Effector memory CD4-positive, alpha-beta T cell (primary cell): ENCODE data around the gene TYMP.

Source experiments
- DNase-seq, 3 donors: peaks; one replicate each; pipeline ENCODE4 v3.0.0-alpha.2; 2020
- H3K27ac ChIP-seq: 2 replicates; pipeline ENCODE4 v1.7.0; 2013; ENCODE audit warnings: mild to moderate bottlenecking, low read length, moderate library complexity; ENCODE audit not compliant: insufficient read depth, poor library complexity, severe bottlenecking
- H3K27me3 ChIP-seq: replicated peaks from 2 replicates; pipeline ENCODE4 v1.7.0; 2013; ENCODE audit warnings: mild to moderate bottlenecking, low read length; ENCODE audit not compliant: insufficient read depth, control insufficient read depth, poor library complexity, severe bottlenecking
- H3K36me3 ChIP-seq: 2 replicates; pipeline ENCODE4 v1.7.0; 2013; ENCODE audit warnings: mild to moderate bottlenecking, low read length, moderate library complexity; ENCODE audit not compliant: control insufficient read depth, insufficient read depth
- H3K4me1 ChIP-seq: 2 replicates; pipeline ENCODE4 v1.7.0; 2013; ENCODE audit warnings: low read length, mild to moderate bottlenecking; ENCODE audit not compliant: control insufficient read depth, insufficient read depth, poor library complexity, severe bottlenecking
- H3K4me3 ChIP-seq: 2 replicates; pipeline ENCODE4 v1.7.0; 2013; ENCODE audit warnings: low read length, low read depth, mild to moderate bottlenecking; ENCODE audit not compliant: insufficient read depth, poor library complexity, severe bottlenecking
- H3K9me3 ChIP-seq: 2 replicates; pipeline ENCODE4 v1.7.0; 2013; ENCODE audit warnings: mild to moderate bottlenecking, low read length, moderate library complexity; ENCODE audit not compliant: control insufficient read depth

TYMP gene

DNA sequence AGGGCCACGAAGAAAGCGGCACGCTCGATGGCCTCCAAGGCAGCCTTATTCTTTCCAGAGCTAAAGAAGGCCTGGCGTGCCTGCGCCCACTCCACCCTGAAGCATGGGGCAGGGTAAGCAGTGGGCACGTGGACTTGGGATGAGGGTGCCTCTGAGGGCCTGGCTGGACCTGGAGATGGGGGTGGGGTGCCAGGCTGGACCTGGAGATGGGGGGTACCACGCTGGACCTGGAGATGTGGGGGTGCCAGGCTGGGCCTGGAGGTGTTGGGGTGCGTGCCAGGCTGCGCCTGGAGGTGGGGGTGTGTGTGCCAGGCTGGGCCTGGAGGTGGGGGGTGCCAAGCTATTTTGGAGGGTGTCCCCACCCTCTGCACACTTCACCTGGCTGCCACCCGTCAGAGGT lies 43.2 kb upstream of the TYMP start:
- Histone ChIP-seq H3K27me3 (no peaks in the 10 kb centered on the region), H3K4me1 (peaks cover 4% of the 10 kb centered on the region), H3K27ac (no peak overlapping the region), H3K4me3 (no peak overlapping the region), H3K9me3 (no peaks in the 10 kb centered on the region), H3K36me3 (peaks cover 28% of the 10 kb centered on the region)
- no peak for DNase-seq

GRCh38 chr22:50571264-50572175 lies 41.7 kb upstream of the TYMP start:
- no peak overlapping the region for H3K27ac ChIP-seq
- no peaks in the 10 kb centered on the region for H3K27me3 ChIP-seq
- H3K9me3 ChIP-seq = no peaks in the 10 kb centered on the region
- no peak for DNase-seq
- peaks cover 28% of the 10 kb centered on the region for H3K36me3 ChIP-seq
- H3K4me1 ChIP-seq = no peaks in the 10 kb centered on the region
- no peak overlapping the region for H3K4me3 ChIP-seq

- H3K27ac ChIP-seq = no peak overlapping the region
- no peak overlapping the region for H3K4me3 ChIP-seq
- DNase-seq = no peak
- H3K36me3 ChIP-seq = peaks cover 28% of the 10 kb centered on the region
- no peaks in the 10 kb centered on the region for H3K4me1 ChIP-seq
- no peaks in the 10 kb centered on the region for H3K9me3 ChIP-seq
- H3K27me3 ChIP-seq = no peaks in the 10 kb centered on the region
Measured at GRCh38 chr22:50570861-50571260, 41.0 kb upstream of the TYMP start.

GRCh38 chr22:50569896-50570535 lies 40.2 kb upstream of the TYMP start:
- Histone ChIP-seq H3K9me3 (no peaks in the 10 kb centered on the region), H3K4me3 (no peak overlapping the region), H3K36me3 (peaks cover 28% of the 10 kb centered on the region), H3K27ac (no peak overlapping the region), H3K27me3 (no peaks in the 10 kb centered on the region), H3K4me1 (no peaks in the 10 kb centered on the region)
- no peak for DNase-seq

GRCh38 chr22:50569041-50569459 lies 39.2 kb upstream of the TYMP start:
- Histone ChIP-seq H3K36me3 (peaks cover 28% of the 10 kb centered on the region), H3K4me1 (no peaks in the 10 kb centered on the region), H3K27me3 (no peaks in the 10 kb centered on the region), H3K27ac (no peak overlapping the region), H3K4me3 (no peak overlapping the region), H3K9me3 (no peaks in the 10 kb centered on the region)
- DNase-seq = no peak

GRCh38 chr22:50568626-50569025 lies 38.8 kb upstream of the TYMP start:
- no peak for DNase-seq
- Histone ChIP-seq H3K27ac (no peak overlapping the region), H3K36me3 (peaks cover 28% of the 10 kb centered on the region), H3K27me3 (no peaks in the 10 kb centered on the region), H3K9me3 (no peaks in the 10 kb centered on the region), H3K4me1 (peaks cover 3% of the 10 kb centered on the region), H3K4me3 (no peak overlapping the region)

DNA sequence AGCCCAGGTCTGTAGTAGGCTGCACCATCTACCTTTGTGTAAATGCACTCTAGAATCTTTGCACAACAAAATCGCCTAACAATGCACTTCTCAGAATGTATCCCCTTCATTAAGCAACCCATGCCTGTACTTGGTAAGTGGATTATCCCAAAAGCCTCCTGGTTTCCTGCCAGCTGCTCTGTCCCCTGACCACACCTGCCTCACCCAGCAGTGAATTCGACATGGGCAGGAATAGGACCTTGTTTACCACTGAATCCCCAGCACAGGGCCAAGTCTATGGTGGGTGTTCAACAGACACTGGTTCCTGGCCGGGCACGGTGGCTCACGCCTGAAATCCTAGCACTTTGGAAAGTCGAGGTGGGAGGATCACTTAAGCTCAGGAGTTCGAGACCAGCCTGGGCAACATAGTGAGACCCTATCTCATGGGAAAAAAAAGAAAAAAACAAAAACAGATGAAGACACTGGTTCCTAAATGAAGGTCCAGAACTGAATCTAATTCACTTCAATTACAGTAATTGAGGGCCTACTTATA lies 38.0 kb upstream of the TYMP start:
- no peak overlapping the region for H3K27ac ChIP-seq
- H3K9me3 ChIP-seq = no peaks in the 10 kb centered on the region
- peaks cover 8% of the 10 kb centered on the region for H3K4me1 ChIP-seq
- no peak overlapping the region for H3K4me3 ChIP-seq
- H3K27me3 ChIP-seq = no peaks in the 10 kb centered on the region
- no peak for DNase-seq
- peaks cover 25% of the 10 kb centered on the region for H3K36me3 ChIP-seq

DNA sequence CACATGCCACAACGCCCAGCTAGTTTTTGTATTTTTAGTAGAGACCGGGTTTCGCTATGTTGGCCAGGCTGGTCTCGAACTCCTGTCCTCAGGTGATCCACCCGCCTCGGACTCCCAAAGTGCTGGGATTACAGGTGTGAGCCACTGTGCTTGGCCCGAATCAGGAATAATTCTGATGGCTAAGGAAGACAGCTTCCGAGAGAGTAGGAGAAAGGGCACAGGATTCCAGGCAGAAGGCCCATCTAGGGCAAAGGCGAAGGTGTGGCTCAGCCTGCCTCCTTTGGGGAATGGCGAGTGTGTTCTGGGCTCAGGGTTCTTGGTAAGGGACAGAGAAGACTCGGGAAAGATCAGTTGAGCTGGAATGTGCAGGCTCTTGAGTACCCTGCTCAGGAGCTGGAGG lies 34.5 kb upstream of the TYMP start:
- no peak for DNase-seq
- H3K27me3 ChIP-seq = no peaks in the 10 kb centered on the region
- H3K27ac ChIP-seq = no peak overlapping the region
- H3K9me3 ChIP-seq = no peaks in the 10 kb centered on the region
- H3K4me1 ChIP-seq = peaks cover 8% of the 10 kb centered on the region
- H3K36me3 ChIP-seq = no peaks in the 10 kb centered on the region
- H3K4me3 ChIP-seq = no peak overlapping the region

DNA sequence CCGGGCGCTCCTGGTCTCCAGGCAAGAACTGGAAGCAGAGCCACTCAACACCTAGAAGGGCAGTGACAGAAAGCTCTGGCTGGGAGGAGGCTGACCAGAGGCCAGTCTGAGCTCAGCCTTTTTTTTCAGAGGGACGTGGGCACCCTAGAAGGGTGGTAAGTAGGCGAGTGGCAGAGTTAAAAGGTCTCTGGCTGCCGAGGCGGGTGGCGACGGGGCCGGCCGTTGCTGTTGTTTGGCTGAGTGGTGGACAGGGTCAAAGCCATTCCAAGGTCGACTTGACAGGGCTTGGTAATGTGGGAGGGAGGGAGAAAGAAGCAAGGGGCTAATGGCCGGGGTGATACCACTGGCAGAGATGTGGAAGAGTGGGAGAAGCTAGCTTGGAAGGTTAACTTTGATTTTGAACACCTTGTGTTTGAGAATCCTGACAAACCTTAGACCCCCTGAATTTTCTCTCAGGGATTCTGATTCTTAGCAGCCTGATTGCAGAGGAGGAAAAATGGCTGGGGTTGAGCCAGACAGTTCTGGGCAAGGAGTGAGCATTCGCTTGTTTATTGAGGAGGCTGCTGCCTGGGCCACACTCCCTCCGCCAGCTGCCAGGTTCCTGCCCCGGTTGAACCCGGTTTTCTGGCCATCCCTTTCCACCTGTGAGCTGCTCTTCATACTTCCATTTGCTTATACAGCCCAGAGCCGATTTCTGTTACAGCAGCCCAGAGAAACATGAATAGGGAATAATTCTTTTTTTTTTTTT lies 33.8 kb upstream of the TYMP start:
- no peaks in the 10 kb centered on the region for H3K27me3 ChIP-seq
- H3K4me1 ChIP-seq = peaks cover 8% of the 10 kb centered on the region
- no peaks in the 10 kb centered on the region for H3K36me3 ChIP-seq
- no peak for DNase-seq
- H3K9me3 ChIP-seq = no peaks in the 10 kb centered on the region
- H3K27ac ChIP-seq = peak overlapping the region; percentile 55
- H3K4me3 ChIP-seq = peak overlapping the region; percentile 65
